ENCODE data around the gene CGB2. TPM values are rescaled to one million over a fixed set of nuclear protein-coding genes. Genes with fewer than 3 reads are reported as not detected.

Gene CGB2
- total RNA-seq, 1 donor from 2014 or later: not detected

- Histone ChIP-seq H3K4me3 (ENCODE audit: low read depth, low read length) (peak overlapping the region; percentile 82), H3K36me3 (ENCODE audit: control insufficient read depth, insufficient read depth, low read length) (peaks cover 12% of the 10 kb centered on the region), H3K27me3 (ENCODE audit: control insufficient read depth, insufficient read depth, low read length) (no peaks in the 10 kb centered on the region)
- TF ChIP-seq CTCF (IDR thresholded peaks at IDR 0.05; ENCODE audit: insufficient read depth, low read length, severe bottlenecking): peak; percentile 5
- FAIRE-seq (no peak), DNase-seq (ENCODE audit: low read depth) (peak; percentile 12)
Measured at GRCh38 chr19:48992581-48993174, 39.0 kb upstream of the CGB2 start.

GRCh38 chr19:48993175-48994034 lies 38.3 kb upstream of the CGB2 start, which contains the start of the genes GYS1 and RUVBL2:
GYS1 (minus strand) TSS chr19:48993309; CDS start chr19:48993112, 197 bp downstream.
RUVBL2 (plus strand) TSS chr19:48993887; CDS start chr19:48993912, 25 bp downstream.
- peak within 1 kb of the TSS; percentile 82 for H3K4me3 ChIP-seq (ENCODE audit: low read depth, low read length)
- DNase-seq (ENCODE audit: low read depth) (peak; percentile 98), FAIRE-seq (no peak)
- peaks cover 10% of the 10 kb centered on the region for H3K36me3 ChIP-seq (ENCODE audit: control insufficient read depth, insufficient read depth, low read length)
- peak; percentile 99 for TF ChIP-seq CTCF (IDR thresholded peaks at IDR 0.05; ENCODE audit: insufficient read depth, low read length, severe bottlenecking)
- no peaks in the 10 kb centered on the region for H3K27me3 ChIP-seq (ENCODE audit: control insufficient read depth, insufficient read depth, low read length)

GRCh38 chr19:48994035-48994386 lies 37.7 kb upstream of the CGB2 start:
- no peaks in the 10 kb centered on the region for H3K27me3 ChIP-seq (ENCODE audit: control insufficient read depth, insufficient read depth, low read length)
- DNase-seq (ENCODE audit: low read depth) (no peak), FAIRE-seq (no peak)
- H3K36me3 ChIP-seq (ENCODE audit: control insufficient read depth, insufficient read depth, low read length): peaks cover 9% of the 10 kb centered on the region
- TF ChIP-seq CTCF (IDR thresholded peaks at IDR 0.05; ENCODE audit: insufficient read depth, low read length, severe bottlenecking): no peak
- H3K4me3 ChIP-seq (ENCODE audit: low read depth, low read length): peak overlapping the region; percentile 82

- peak; percentile 66 for TF ChIP-seq CTCF (IDR thresholded peaks at IDR 0.05; ENCODE audit: insufficient read depth, low read length, severe bottlenecking)
- H3K4me3 ChIP-seq (ENCODE audit: low read depth, low read length): no peak overlapping the region
- DNase-seq (ENCODE audit: low read depth) (peak; percentile 40), FAIRE-seq (no peak)
- peaks cover 3% of the 10 kb centered on the region for H3K36me3 ChIP-seq (ENCODE audit: control insufficient read depth, insufficient read depth, low read length)
- H3K27me3 ChIP-seq (ENCODE audit: control insufficient read depth, insufficient read depth, low read length): no peaks in the 10 kb centered on the region
Measured at GRCh38 chr19:48997972-48998371, 33.7 kb upstream of the CGB2 start.

- FAIRE-seq (no peak), DNase-seq (ENCODE audit: low read depth) (peak; percentile 57)
- H3K36me3 ChIP-seq (ENCODE audit: control insufficient read depth, insufficient read depth, low read length): peaks cover 11% of the 10 kb centered on the region
- H3K27me3 ChIP-seq (ENCODE audit: control insufficient read depth, insufficient read depth, low read length): no peaks in the 10 kb centered on the region
- peak; percentile 86 for TF ChIP-seq CTCF (IDR thresholded peaks at IDR 0.05; ENCODE audit: insufficient read depth, low read length, severe bottlenecking)
- H3K4me3 ChIP-seq (ENCODE audit: low read depth, low read length): no peak overlapping the region
Measured at GRCh38 chr19:48999481-49000325, 32.0 kb upstream of the CGB2 start.

Measured in bronchial epithelial cell (primary cell).